Suprapubic skin (tissue), 4 donors: ENCODE results near the gene KLHL29. TPM values are rescaled to one million over a fixed set of nuclear protein-coding genes. Genes with fewer than 3 reads are reported as not detected.

Experiments used
- DNase-seq, 2 donors: peaks; one replicate each; pipeline ENCODE4 v3.0.0-alpha.2; 2019; ENCODE audit warnings: low spot score in 2 of 2
- H3K27ac ChIP-seq: fragments of 200-600 bp; sonication (generic); one replicate; pipeline ENCODE4 v1.5.1; 2019
- H3K27me3 ChIP-seq: fragments of 200-600 bp; sonication (generic); one replicate; pipeline ENCODE4 v1.5.1; 2019
- H3K36me3 ChIP-seq: fragments of 200-600 bp; sonication (generic); one replicate; pipeline ENCODE4 v1.5.1; 2019
- H3K4me1 ChIP-seq: fragments of 200-600 bp; sonication (generic); one replicate; pipeline ENCODE4 v1.5.1; 2019
- H3K4me3 ChIP-seq: fragments of 200-600 bp; sonication (generic); one replicate; pipeline ENCODE4 v1.5.1; 2019; ENCODE audit warnings: mild to moderate bottlenecking
- H3K9me3 ChIP-seq: fragments of 200-600 bp; sonication (generic); one replicate; pipeline ENCODE4 v1.5.1; 2019
- CTCF ChIP-seq, 2 donors: fragments of 200-600 bp in 1 of 2; fragments of 450-650 bp in 1 of 2; sonication (generic) in 1 of 2; IDR thresholded peaks; one replicate each; pipeline ENCODE4 v1.5.1; 2016 to 2019; ENCODE audit warnings: antibody characterized with exemption in 2 of 2, mild to moderate bottlenecking in 1 of 2, moderate library complexity in 1 of 2
- EP300 ChIP-seq: sonication (generic); formaldehyde crosslinking; IDR thresholded peaks from one replicate; pipeline ENCODE4 v1.6.1; 2017; ENCODE audit warnings: antibody characterized with exemption
- POLR2A ChIP-seq, 2 donors: fragments of 450-650 bp; IDR thresholded peaks; one replicate each; pipeline ENCODE4 v1.6.1; 2017; ENCODE audit warnings: antibody characterized with exemption in 2 of 2, mild to moderate bottlenecking in 2 of 2, moderate library complexity in 2 of 2
- POLR2AphosphoS5 ChIP-seq, 3 donors: sonication (generic); formaldehyde crosslinking; IDR thresholded peaks; one replicate each; pipeline ENCODE4 v1.6.1; 2017; ENCODE audit warnings: antibody characterized with exemption in 3 of 3
- WGBS: methylation state at CpG from one replicate; pipeline ENCODE4 v1.1.5; 2018; 5-methylcytosine and 5-hydroxymethylcytosine counted together
- total RNA-seq, 4 donors: library from RNA; depleted of rRNA; stranded (reverse); fragments of >200 nt; gene quantifications; one replicate each; pipeline ENCODE4 v1.1.0, GENCODE V29; 2016

KLHL29 gene
- total RNA-seq, 4 donors from 2014 or later, result 17.1 to 30.8 (median 20.7) TPM

GRCh38 chr2:23685706-23686105, 300.7 kb downstream of the KLHL29 start:
- TF ChIP-seq POLR2AphosphoS5 (IDR thresholded peaks at IDR 0.05) (no peak), CTCF (IDR thresholded peaks at IDR 0.05) (no peak), POLR2A (IDR thresholded peaks at IDR 0.05) (no peak), EP300 (no peak)
- Histone ChIP-seq H3K9me3 (no peaks in the 10 kb centered on the region), H3K27me3 (no peaks in the 10 kb centered on the region), H3K4me1 (no peaks in the 10 kb centered on the region), H3K4me3 (no peak overlapping the region), H3K36me3 (peaks cover 9% of the 10 kb centered on the region), H3K27ac (no peak overlapping the region)
- 90% methylated on average over 6 of the region's 9 CpGs for WGBS
- DNase-seq, result no peak

- H3K36me3 ChIP-seq, result peaks cover 16% of the 10 kb centered on the region
- no peak for TF ChIP-seq CTCF (IDR thresholded peaks at IDR 0.05)
- no peak for TF ChIP-seq POLR2AphosphoS5 (IDR thresholded peaks at IDR 0.05)
- no peak for TF ChIP-seq EP300
- TF ChIP-seq POLR2A (IDR thresholded peaks at IDR 0.05), result no peak
- H3K4me3 ChIP-seq, result no peak overlapping the region
- H3K4me1 ChIP-seq, result no peaks in the 10 kb centered on the region
- WGBS, result 90% methylated on average over 13 of the region's 13 CpGs
- DNase-seq, result no peak
- no peak overlapping the region for H3K27ac ChIP-seq
- no peaks in the 10 kb centered on the region for H3K27me3 ChIP-seq
- no peaks in the 10 kb centered on the region for H3K9me3 ChIP-seq
These were observed 301.5 kb downstream of the KLHL29 start for GRCh38 chr2:23686405-23687029.

- TF ChIP-seq EP300, result no peak
- TF ChIP-seq POLR2AphosphoS5 (IDR thresholded peaks at IDR 0.05), result no peak
- no peak for TF ChIP-seq CTCF (IDR thresholded peaks at IDR 0.05)
- TF ChIP-seq POLR2A (IDR thresholded peaks at IDR 0.05), result no peak
- H3K36me3 ChIP-seq, result peaks cover 21% of the 10 kb centered on the region
- no peak overlapping the region for H3K27ac ChIP-seq
- no peak for DNase-seq
- no peak overlapping the region for H3K4me3 ChIP-seq
- WGBS, result 84% methylated on average over 6 of the region's 9 CpGs
- H3K4me1 ChIP-seq, result no peaks in the 10 kb centered on the region
- no peaks in the 10 kb centered on the region for H3K9me3 ChIP-seq
- H3K27me3 ChIP-seq, result no peaks in the 10 kb centered on the region
These were observed 302.2 kb downstream of the KLHL29 start for GRCh38 chr2:23687214-23687613.

GRCh38 chr2:23687713-23688112, 302.7 kb downstream of the KLHL29 start:
- Histone ChIP-seq H3K36me3 (peaks cover 26% of the 10 kb centered on the region), H3K27ac (no peak overlapping the region), H3K4me3 (no peak overlapping the region), H3K9me3 (no peaks in the 10 kb centered on the region), H3K4me1 (no peaks in the 10 kb centered on the region), H3K27me3 (no peaks in the 10 kb centered on the region)
- no peak for DNase-seq
- WGBS, result 92% methylated on average over 9 of the region's 14 CpGs
- TF ChIP-seq EP300 (no peak), POLR2AphosphoS5 (IDR thresholded peaks at IDR 0.05) (no peak), POLR2A (IDR thresholded peaks at IDR 0.05) (no peak), CTCF (IDR thresholded peaks at IDR 0.05) (no peak)

GRCh38 chr2:23688486-23689130, 303.6 kb downstream of the KLHL29 start:
- no peak overlapping the region for H3K4me3 ChIP-seq
- H3K4me1 ChIP-seq, result no peaks in the 10 kb centered on the region
- peaks cover 35% of the 10 kb centered on the region for H3K36me3 ChIP-seq
- H3K9me3 ChIP-seq, result no peaks in the 10 kb centered on the region
- WGBS, result 100% methylated on average over 2 of the region's 15 CpGs
- no peak overlapping the region for H3K27ac ChIP-seq
- no peak for TF ChIP-seq CTCF (IDR thresholded peaks at IDR 0.05)
- TF ChIP-seq POLR2A (IDR thresholded peaks at IDR 0.05), result no peak
- TF ChIP-seq EP300, result no peak
- no peak for TF ChIP-seq POLR2AphosphoS5 (IDR thresholded peaks at IDR 0.05)
- no peak for DNase-seq
- H3K27me3 ChIP-seq, result no peaks in the 10 kb centered on the region
